T-helper 22 cell (primary cell): ENCODE data around the gene RB1.

Experiments used
- DNase-seq: peaks from one replicate; pipeline ENCODE4 v3.0.0-alpha.2; 2020; ENCODE audit warnings: low read depth

RB1 gene

GRCh38 chr13:48303359-48304142, at the start of gene RB1:
TSS of gene RB1 (plus strand) at chr13:48303751. CDS start at chr13:48303913, 162 bp downstream.
- peak; percentile 89 for DNase-seq

- DNase-seq = no peak
Measured at GRCh38 chr13:48253849-48254248, 49.7 kb upstream of the RB1 start.

- no peak for DNase-seq
Measured at GRCh38 chr13:48255090-48255489, 48.5 kb upstream of the RB1 start.

- DNase-seq = no peak
Measured at GRCh38 chr13:48255954-48256353, 47.6 kb upstream of the RB1 start.

GRCh38 chr13:48258002-48258401, 45.5 kb upstream of the RB1 start:
- DNase-seq = no peak

DNA sequence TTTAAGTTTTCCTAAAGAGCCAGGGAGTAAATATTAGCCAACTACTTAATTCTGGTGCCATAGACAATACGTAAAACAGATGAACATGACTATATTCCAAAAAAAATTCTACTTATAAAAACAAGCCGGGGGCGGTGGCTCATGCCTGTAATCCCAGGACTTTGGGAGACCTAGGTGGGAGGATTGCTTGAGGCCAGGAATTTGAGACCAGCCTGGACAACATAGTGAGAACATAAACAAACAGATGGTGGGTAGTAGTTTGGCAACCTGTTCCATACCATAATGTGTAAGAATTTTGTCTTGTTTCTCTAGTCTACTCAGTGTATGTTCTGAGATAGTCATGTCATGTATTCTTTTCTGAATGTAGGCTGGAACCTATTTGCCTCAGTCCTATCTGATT, 45.1 kb upstream of the RB1 start:
- DNase-seq = no peak

DNA sequence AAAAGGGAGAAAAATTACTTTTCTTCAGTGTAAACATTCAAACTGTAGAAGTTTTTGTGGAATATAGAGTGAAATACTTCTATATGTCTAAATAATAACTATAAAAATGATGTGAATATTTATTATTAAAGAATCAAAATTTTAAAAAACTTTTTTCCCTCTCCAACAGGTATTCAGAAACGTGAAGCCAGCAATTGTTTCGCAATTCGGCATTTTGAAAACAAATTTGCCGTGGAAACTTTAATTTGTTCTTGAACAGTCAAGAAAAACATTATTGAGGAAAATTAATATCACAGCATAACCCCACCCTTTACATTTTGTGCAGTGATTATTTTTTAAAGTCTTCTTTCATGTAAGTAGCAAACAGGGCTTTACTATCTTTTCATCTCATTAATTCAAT, 42.6 kb upstream of the RB1 start:
- DNase-seq = no peak

DNA sequence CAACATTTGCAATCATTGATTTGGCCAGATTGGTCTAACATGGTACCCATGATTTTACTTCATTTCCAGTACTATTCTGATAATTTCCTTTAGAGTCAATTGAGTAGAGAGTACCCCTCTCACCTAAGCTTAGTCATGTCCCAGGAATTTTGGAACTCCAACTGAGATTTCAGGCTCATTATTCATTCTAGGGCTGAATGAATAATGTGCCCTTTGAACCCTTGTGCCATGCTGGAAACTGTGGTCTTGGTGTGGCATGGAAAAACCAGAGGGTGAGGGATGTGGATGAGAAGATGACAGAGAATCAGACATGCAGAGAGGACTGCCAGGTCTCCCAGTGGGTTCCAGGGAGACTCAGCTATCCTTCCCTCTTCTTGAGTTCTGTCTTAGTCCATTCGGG, 40.4 kb upstream of the RB1 start:
- DNase-seq = no peak

GRCh38 chr13:48264058-48264457, 39.5 kb upstream of the RB1 start:
- no peak for DNase-seq

GRCh38 chr13:48265217-48265815, 38.2 kb upstream of the RB1 start:
- no peak for DNase-seq

GRCh38 chr13:48266150-48266549, 37.4 kb upstream of the RB1 start:
- DNase-seq = no peak

- DNase-seq = no peak
Measured at GRCh38 chr13:48266701-48267639, 36.6 kb upstream of the RB1 start.

GRCh38 chr13:48268019-48268418, 35.5 kb upstream of the RB1 start:
- no peak for DNase-seq

- DNase-seq = no peak
Measured at GRCh38 chr13:48273346-48273745, 30.2 kb upstream of the RB1 start.

- DNase-seq = no peak
Measured at GRCh38 chr13:48275507-48275906, 28.0 kb upstream of the RB1 start.

- DNase-seq = no peak
Measured at GRCh38 chr13:48278806-48279205, 24.7 kb upstream of the RB1 start.

GRCh38 chr13:48281556-48281955, 22.0 kb upstream of the RB1 start:
- DNase-seq = no peak

- no peak for DNase-seq
Measured at GRCh38 chr13:48291730-48292129, 11.8 kb upstream of the RB1 start.

- no peak for DNase-seq
Measured at GRCh38 chr13:48292650-48293049, 10.9 kb upstream of the RB1 start.

DNA sequence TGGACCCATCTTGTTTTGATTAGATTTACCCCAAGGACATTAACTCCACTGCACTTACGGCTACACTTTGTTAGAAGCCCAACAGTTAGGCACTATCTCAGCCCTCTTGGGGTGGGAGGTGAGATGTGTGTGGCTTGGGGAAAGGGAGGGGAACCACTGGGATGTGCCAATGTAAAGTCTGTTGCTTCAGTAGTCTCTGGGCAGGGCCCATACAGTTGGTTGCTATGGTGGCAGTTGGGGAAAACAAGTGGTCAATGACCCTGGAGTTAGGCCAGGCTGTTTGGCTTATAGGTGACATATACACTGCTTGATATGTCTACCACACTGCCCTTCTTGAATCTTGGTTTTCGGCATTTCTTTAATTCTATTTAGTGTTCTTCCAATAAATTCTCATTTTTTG, 8.9 kb upstream of the RB1 start:
- DNase-seq = no peak

- DNase-seq = no peak
Measured at GRCh38 chr13:48295271-48295670, 8.3 kb upstream of the RB1 start.

GRCh38 chr13:48296528-48296927, 7.0 kb upstream of the RB1 start:
- no peak for DNase-seq
